CD4-positive, alpha-beta T cell treated with Interleukin-12 subunit alpha and Interleukin-12 subunit beta, for 1 hour (primary cell): ENCODE measurements around the gene DDX54.
A peak's percentile ranks its signal among the peaks of the same experiment; 100 is the strongest.

Experiments used
- DNase-seq: peaks from one replicate; pipeline ENCODE4 v3.0.0-alpha.2; 2020

DDX54 gene

GRCh38 chr12:113186033-113186365 lies 721 bp upstream of the DDX54 start:
- peak; percentile 16 for DNase-seq

GRCh38 chr12:113184900-113185179 lies 438 bp downstream of the DDX54 start:
- peak; percentile 90 for DNase-seq

GRCh38 chr12:113184098-113184899 lies 979 bp downstream of the DDX54 start:
- DNase-seq: no peak

GRCh38 chr12:113183030-113183589 lies 2.2 kb downstream of the DDX54 start:
- DNase-seq: no peak

- no peak for DNase-seq
These were observed 3.3 kb downstream of the DDX54 start for GRCh38 chr12:113181975-113182374.

GRCh38 chr12:113180333-113180732 lies 4.9 kb downstream of the DDX54 start:
- no peak for DNase-seq

GRCh38 chr12:113179023-113179422 lies 6.3 kb downstream of the DDX54 start:
- no peak for DNase-seq

- DNase-seq: peak; percentile 79
These were observed 10.6 kb downstream of the DDX54 start for GRCh38 chr12:113174461-113175384.

- DNase-seq: no peak
These were observed 12.1 kb downstream of the DDX54 start for GRCh38 chr12:113173081-113173698.

- DNase-seq: no peak
These were observed 13.1 kb downstream of the DDX54 start for GRCh38 chr12:113172185-113172584.

- DNase-seq: no peak
These were observed 13.7 kb downstream of the DDX54 start for GRCh38 chr12:113171543-113171942.

GRCh38 chr12:113170926-113171325 lies 14.4 kb downstream of the DDX54 start:
- DNase-seq: no peak

- no peak for DNase-seq
These were observed 14.8 kb downstream of the DDX54 start for GRCh38 chr12:113170457-113170856.

- DNase-seq: no peak
These were observed 15.6 kb downstream of the DDX54 start for GRCh38 chr12:113169697-113170096.

GRCh38 chr12:113167868-113168267 lies 17.4 kb downstream of the DDX54 start:
- no peak for DNase-seq

- DNase-seq: no peak
These were observed 19.5 kb downstream of the DDX54 start for GRCh38 chr12:113165521-113166450.

GRCh38 chr12:113164014-113164413 lies 21.3 kb downstream of the DDX54 start:
- DNase-seq: no peak

GRCh38 chr12:113163030-113163360 lies 22.3 kb downstream of the DDX54 start:
- DNase-seq: no peak

- DNase-seq: no peak
These were observed 22.9 kb downstream of the DDX54 start for GRCh38 chr12:113162102-113163029.

GRCh38 chr12:113161415-113162016 lies 23.8 kb downstream of the DDX54 start:
- no peak for DNase-seq

- DNase-seq: no peak
These were observed 25.3 kb downstream of the DDX54 start for GRCh38 chr12:113159937-113160336.
